Common myeloid progenitor, CD34-positive (primary cell): ENCODE results near the gene ZFP57.

Experiments
- CTCF ChIA-PET: fragments of 350-600 bp; sonication (Branson Sonifier 250); formaldehyde crosslinking; loops from one replicate; lab custom pipeline; 2021; ENCODE audit warnings: antibody characterized with exemption; lab: Charles Lee
- POLR2A ChIA-PET: fragments of 350-600 bp; sonication (Branson Sonifier 250); formaldehyde crosslinking; loops from one replicate; lab custom pipeline; 2021; ENCODE audit warnings: antibody characterized with exemption; lab: Charles Lee
- DNase-seq, 3 donors: peaks; one replicate each; pipeline versions ENCODE4 v3.0.0 to v3.0.0-alpha.2; 2013
- H3K27ac ChIP-seq, 2 experiments: 1 replicate in 1 of 2; 2 replicates in 1 of 2; pipeline ENCODE4 v1.7.0; 2013; ENCODE audit warnings: inconsistent platforms in 2 of 2, low read length in 2 of 2, mild to moderate bottlenecking in 2 of 2, low read depth in 1 of 2, moderate library complexity in 1 of 2; ENCODE audit not compliant: severe bottlenecking in 2 of 2, insufficient read depth in 1 of 2, poor library complexity in 1 of 2
- H3K27me3 ChIP-seq, 5 experiments: replicated peaks in 2 of 5; 1 replicate in 3 of 5; 2 replicates in 2 of 5; pipeline versions ENCODE4 v1.6.1 to v1.7.0; 2013; ENCODE audit warnings: low read length in 4 of 5, mild to moderate bottlenecking in 2 of 5, moderate library complexity in 2 of 5, inconsistent platforms in 1 of 5; ENCODE audit not compliant: insufficient read depth in 5 of 5, control insufficient read depth in 4 of 5
- H3K36me3 ChIP-seq, 4 experiments: 1 replicate in 2 of 4; 2 replicates in 2 of 4; pipeline versions ENCODE4 v1.6.1 to v1.7.0; 2013; ENCODE audit warnings: low read length in 3 of 4, control low read depth in 1 of 4, mild to moderate bottlenecking in 1 of 4; ENCODE audit not compliant: control insufficient read depth in 4 of 4, insufficient read depth in 4 of 4
- H3K4me1 ChIP-seq, 4 experiments: 1 replicate in 3 of 4; 2 replicates in 1 of 4; pipeline versions ENCODE4 v1.6.1 to v1.7.1; 2013; ENCODE audit warnings: low read length in 3 of 4, mild to moderate bottlenecking in 3 of 4, control low read depth in 1 of 4, inconsistent platforms in 1 of 4, moderate library complexity in 1 of 4; ENCODE audit not compliant: control insufficient read depth in 4 of 4, insufficient read depth in 4 of 4; ENCODE audit errors: control extremely low read depth in 1 of 4
- H3K4me3 ChIP-seq, 7 experiments: 1 replicate in 4 of 7; 2 replicates in 3 of 7; pipeline versions ENCODE4 v1.5.1 to v1.7.0; 2013; ENCODE audit warnings: mild to moderate bottlenecking in 7 of 7, low read length in 6 of 7, moderate library complexity in 6 of 7, inconsistent platforms in 2 of 7, low read depth in 2 of 7, control low read depth in 1 of 7; ENCODE audit not compliant: insufficient read depth in 4 of 7, control insufficient read depth in 1 of 7; ENCODE audit errors: extremely low read depth in 1 of 7
- H3K9me3 ChIP-seq, 5 experiments: 1 replicate in 4 of 5; 2 replicates in 1 of 5; pipeline versions ENCODE4 v1.6.1 to v1.7.1; 2013; ENCODE audit warnings: low read length in 4 of 5, mild to moderate bottlenecking in 2 of 5, inconsistent platforms in 1 of 5, low read depth in 1 of 5, moderate library complexity in 1 of 5; ENCODE audit not compliant: control insufficient read depth in 4 of 5, insufficient read depth in 2 of 5; ENCODE audit errors: control extremely low read depth in 1 of 5
- WGBS: methylation state at CpG from one replicate; pipeline ENCODE4 v1.1.5; 2013; ENCODE audit not compliant: insufficient coverage; 5-methylcytosine and 5-hydroxymethylcytosine counted together

Gene ZFP57

GRCh38 chr6:29633534-29633905 lies 47.4 kb downstream of the ZFP57 start:
- Histone ChIP-seq H3K27me3 (peaks cover 0 to 26% (median 0%) of the 10 kb centered on the region in 5 experiments), H3K4me3 (peak overlapping the region; percentile 44 to 82 (median 64)), H3K36me3 (no peaks in the 10 kb centered on the region), H3K9me3 (no peaks in the 10 kb centered on the region), H3K4me1 (peaks cover 6 to 39% (median 23%) of the 10 kb centered on the region in 4 experiments), H3K27ac (peak overlapping the region in 1 of 2 experiments; percentile 34)
- ChIA-PET CTCF (interaction anchor here (1.0 to 1.8 kb wide), 4 partner anchors 14 to 22 kb away, joined by 3 to 11 read pairs (median 6); no protein-coding TSS in a partner anchor), POLR2A (interaction anchor here (0.6 to 0.8 kb wide), 3 partner anchors 16 to 826 kb away, joined by 3 to 5 read pairs (median 4); no protein-coding TSS in a partner anchor)
- 5% methylated on average over 9 of the region's 9 CpGs for WGBS
- DNase-seq, result peak in 2 of 3 donors; percentile 17 to 20

DNA sequence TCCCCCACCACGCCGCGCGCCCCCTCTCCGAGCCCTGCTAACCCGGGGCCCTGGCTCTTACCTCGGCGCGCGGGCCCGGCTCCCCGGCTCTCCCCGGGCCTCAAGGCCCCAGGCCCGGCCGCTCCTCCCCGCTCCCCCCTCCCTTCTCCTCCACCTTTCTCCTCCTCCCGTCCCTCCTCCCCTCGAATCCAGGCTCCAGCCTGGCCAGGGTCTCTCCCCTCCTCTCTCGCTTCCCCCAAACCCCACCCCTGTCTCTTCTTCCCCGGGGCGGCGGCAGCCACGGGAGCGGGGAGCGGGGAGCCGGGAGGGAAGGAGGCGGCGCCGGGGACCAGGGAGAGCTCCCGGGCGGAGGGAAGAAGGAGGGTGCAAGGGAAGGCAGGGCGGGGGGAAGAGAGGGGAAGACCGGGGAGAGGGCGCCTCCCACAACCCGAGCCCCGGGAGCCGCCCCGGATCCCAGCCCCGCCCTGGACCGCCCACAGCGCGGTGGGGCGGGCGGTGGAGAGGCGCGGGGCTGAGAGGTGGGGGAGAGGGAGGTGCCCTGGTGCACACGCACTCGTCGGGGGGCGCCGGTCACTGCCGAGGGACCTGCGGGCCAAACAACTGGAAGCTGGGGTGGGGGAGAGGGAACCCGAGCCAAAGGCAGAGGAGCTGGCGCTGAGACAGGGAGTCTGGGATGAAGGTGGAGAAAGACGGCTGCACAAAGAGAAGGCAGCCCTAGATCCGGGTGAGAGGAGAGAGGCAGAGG lies 48.0 kb downstream of the ZFP57 start, which contains the start of gene GABBR1:
Gene GABBR1, minus strand, starts transcription at position 395 of the 745 bp plus-strand sequence. CDS start 798 bp downstream, outside the sequence.
- DNase-seq, result peak; percentile 57 to 76 (median 65)
- H3K9me3 ChIP-seq, result no peaks in the 10 kb centered on the region
- POLR2A ChIA-PET, result interaction anchor here (0.6 to 0.8 kb wide), 3 partner anchors 17 to 825 kb away, joined by 3 to 5 read pairs (median 4); no protein-coding TSS in a partner anchor
- H3K27me3 ChIP-seq, result peaks cover 0 to 26% (median 0%) of the 10 kb centered on the region in 5 experiments
- 0% methylated on average over 34 of the region's 57 CpGs for WGBS
- H3K4me3 ChIP-seq, result peak within 1 kb of the TSS; percentile 44 to 82 (median 64)
- peak within 1 kb of the TSS in 1 of 2 experiments; percentile 34 for H3K27ac ChIP-seq
- no peaks in the 10 kb centered on the region for H3K36me3 ChIP-seq
- CTCF ChIA-PET, result interaction anchor here (1.0 to 1.8 kb wide), 4 partner anchors 14 to 23 kb away, joined by 3 to 11 read pairs (median 6); no protein-coding TSS in a partner anchor
- peaks cover 6 to 43% (median 27%) of the 10 kb centered on the region in 4 experiments for H3K4me1 ChIP-seq

GRCh38 chr6:29631860-29632731 lies 48.9 kb downstream of the ZFP57 start:
- peak overlapping the region; percentile 10 to 82 (median 64) for H3K4me3 ChIP-seq
- no peaks in the 10 kb centered on the region for H3K9me3 ChIP-seq
- peak; percentile 43 to 68 (median 57) for DNase-seq
- H3K4me1 ChIP-seq, result peaks cover 6 to 48% (median 30%) of the 10 kb centered on the region in 4 experiments
- no peaks in the 10 kb centered on the region for H3K36me3 ChIP-seq
- peaks cover 0 to 26% (median 0%) of the 10 kb centered on the region in 5 experiments for H3K27me3 ChIP-seq
- CTCF ChIA-PET, result interaction anchor here (1.8 kb wide), 1 partner anchor 22 kb away, joined by 11 read pairs; no protein-coding TSS in a partner anchor
- POLR2A ChIA-PET, result no interaction called here
- 3% methylated on average over 41 of the region's 53 CpGs for WGBS
- H3K27ac ChIP-seq, result no peak overlapping the region

- WGBS, result 62% methylated on average over 6 of the region's 14 CpGs
- POLR2A ChIA-PET, result no interaction called here
- DNase-seq, result no peak
- no peaks in the 10 kb centered on the region for H3K36me3 ChIP-seq
- no peak overlapping the region for H3K27ac ChIP-seq
- H3K4me1 ChIP-seq, result peaks cover 6 to 48% (median 31%) of the 10 kb centered on the region in 4 experiments
- H3K9me3 ChIP-seq, result no peaks in the 10 kb centered on the region
- H3K4me3 ChIP-seq, result peak overlapping the region in 3 of 7 experiments; percentile 11 to 82 (median 74)
- CTCF ChIA-PET, result no interaction called here
- H3K27me3 ChIP-seq, result peaks cover 0 to 28% (median 0%) of the 10 kb centered on the region in 5 experiments
These were observed 49.6 kb downstream of the ZFP57 start for GRCh38 chr6:29631209-29631810.

- Histone ChIP-seq H3K27ac (no peak overlapping the region), H3K36me3 (no peaks in the 10 kb centered on the region), H3K27me3 (peaks cover 0 to 29% (median 0%) of the 10 kb centered on the region in 5 experiments), H3K4me3 (no peak overlapping the region), H3K4me1 (peaks cover 6 to 48% (median 31%) of the 10 kb centered on the region in 4 experiments), H3K9me3 (no peaks in the 10 kb centered on the region)
- CTCF ChIA-PET, result interaction anchor here (0.6 kb wide), 1 partner anchor 14 kb away, joined by 3 read pairs; no protein-coding TSS in a partner anchor
- DNase-seq, result no peak
- 100% methylated on average over 9 of the region's 9 CpGs for WGBS
- POLR2A ChIA-PET, result no interaction called here
These were observed 50.6 kb downstream of the ZFP57 start for GRCh38 chr6:29630315-29630714.

- POLR2A ChIA-PET, result no interaction called here
- no peaks in the 10 kb centered on the region for H3K9me3 ChIP-seq
- H3K4me3 ChIP-seq, result no peak overlapping the region
- H3K4me1 ChIP-seq, result peaks cover 6 to 48% (median 31%) of the 10 kb centered on the region in 4 experiments
- WGBS, result no CpG with 5 or more reads among the region's 2 CpGs
- DNase-seq, result no peak
- CTCF ChIA-PET, result interaction anchor here (1.6 kb wide), 1 partner anchor 24 kb away, joined by 6 read pairs; no protein-coding TSS in a partner anchor
- H3K27ac ChIP-seq, result no peak overlapping the region
- H3K27me3 ChIP-seq, result peaks cover 0 to 31% (median 0%) of the 10 kb centered on the region in 5 experiments
- no peaks in the 10 kb centered on the region for H3K36me3 ChIP-seq
These were observed 51.4 kb downstream of the ZFP57 start for GRCh38 chr6:29629571-29629970.
